A172 (cell line): ENCODE data around the gene SART1. TPM values are rescaled to one million over a fixed set of nuclear protein-coding genes. Genes with fewer than 3 reads are reported as not detected.

ENCODE experiments used
- DNase-seq: peaks from one replicate; pipeline ENCODE4 v3.0.0-alpha.2; 2015; ENCODE audit warnings: low spot score
- total RNA-seq: library from RNA; depleted of rRNA; stranded (reverse); fragments of >200 nt; shearing (Covaris generic); gene quantifications from 2 replicates; pipeline ENCODE4 v1.2.3, GENCODE V29; 2014

Gene SART1
- total RNA-seq, 1 experiment from 2014 or later = 35.8 TPM

DNA sequence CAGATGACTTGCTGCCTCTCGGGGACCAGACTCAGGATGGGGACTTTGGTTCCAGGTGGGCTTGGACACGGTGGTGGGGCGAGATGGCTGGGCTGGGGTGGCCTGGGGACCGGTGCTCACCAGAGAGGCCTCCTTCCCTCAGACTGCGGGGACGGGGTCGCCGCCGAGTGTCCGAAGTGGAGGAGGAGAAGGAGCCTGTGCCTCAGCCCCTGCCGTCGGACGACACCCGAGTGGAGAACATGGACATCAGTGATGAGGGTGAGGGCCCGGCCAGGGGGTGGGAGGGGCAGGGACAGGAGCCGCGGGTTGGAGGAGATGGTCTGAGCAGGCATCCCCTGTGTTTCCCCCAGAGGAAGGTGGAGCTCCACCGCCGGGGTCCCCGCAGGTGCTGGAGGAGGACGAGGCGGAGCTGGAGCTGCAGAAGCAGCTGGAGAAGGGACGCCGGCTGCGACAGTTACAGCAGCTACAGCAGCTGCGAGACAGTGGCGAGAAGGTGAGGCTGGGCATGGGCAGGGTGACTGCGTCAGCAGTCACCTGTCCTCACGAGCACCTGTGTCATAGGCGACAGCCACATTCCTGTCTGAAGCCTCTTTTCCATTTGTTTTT is 5.9 kb downstream of the SART1 start:
- DNase-seq = no peak

DNA sequence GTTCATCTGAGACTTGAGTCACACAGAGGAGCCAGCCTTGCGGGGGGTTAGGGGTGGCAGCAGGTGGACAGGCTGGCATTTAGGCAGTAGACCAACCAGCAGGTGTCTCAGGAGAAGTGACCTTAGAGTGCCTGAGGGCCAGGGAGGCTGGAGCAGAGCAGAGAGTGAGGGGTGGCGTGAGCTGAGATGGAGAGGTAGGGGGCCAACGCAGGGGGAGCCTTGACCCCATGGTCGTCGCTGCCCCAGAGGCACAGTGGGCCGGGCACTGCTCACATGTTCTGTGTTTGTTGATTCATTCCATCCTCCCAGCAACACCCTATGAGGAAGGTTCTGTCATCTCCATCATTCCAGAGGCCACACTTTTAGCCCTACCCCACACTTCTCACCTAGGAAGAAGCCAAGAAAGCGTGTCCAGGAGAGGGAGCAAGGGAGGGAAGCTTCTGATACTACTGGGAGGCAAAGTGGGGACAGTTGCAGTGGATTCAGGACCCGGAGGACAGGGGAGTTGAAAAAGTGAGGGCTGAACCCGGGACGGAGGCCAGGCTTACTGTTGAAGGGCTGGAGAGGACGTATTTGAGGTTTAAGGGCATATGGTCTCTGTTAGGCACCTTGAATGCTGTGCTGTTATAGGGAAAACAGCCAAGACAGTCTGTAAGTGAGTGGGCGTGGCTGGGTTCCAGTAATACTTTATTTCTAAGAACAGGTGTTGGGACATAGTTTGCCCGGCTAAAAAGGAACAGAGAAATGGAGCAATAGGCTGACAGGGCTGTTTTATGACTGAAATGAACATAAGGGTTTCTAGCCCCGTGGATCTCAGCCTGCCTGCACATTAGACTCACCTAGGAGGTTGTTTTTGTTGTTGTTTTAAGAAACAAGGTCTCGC is 7.3 kb downstream of the SART1 start:
- DNase-seq = no peak

DNA sequence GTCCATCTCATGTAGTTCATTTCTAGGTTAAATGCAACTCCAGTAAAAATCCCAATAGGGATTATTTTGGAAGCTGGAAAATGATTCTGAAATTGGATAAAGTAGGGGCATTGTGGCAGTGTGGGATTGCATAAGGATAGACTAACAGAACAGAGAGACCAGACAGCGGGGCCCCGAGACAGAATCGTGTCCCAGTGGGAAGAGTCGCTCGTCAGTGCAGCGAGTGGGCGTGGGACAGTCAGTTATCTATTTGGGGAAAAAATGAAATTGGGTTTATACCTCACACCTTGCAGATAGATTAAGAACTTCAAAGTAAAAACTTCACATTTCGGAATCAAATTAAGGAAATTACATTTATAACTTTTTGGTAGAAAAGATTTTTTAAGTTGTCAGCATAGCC is 10.6 kb downstream of the SART1 start:
- DNase-seq = no peak

DNA sequence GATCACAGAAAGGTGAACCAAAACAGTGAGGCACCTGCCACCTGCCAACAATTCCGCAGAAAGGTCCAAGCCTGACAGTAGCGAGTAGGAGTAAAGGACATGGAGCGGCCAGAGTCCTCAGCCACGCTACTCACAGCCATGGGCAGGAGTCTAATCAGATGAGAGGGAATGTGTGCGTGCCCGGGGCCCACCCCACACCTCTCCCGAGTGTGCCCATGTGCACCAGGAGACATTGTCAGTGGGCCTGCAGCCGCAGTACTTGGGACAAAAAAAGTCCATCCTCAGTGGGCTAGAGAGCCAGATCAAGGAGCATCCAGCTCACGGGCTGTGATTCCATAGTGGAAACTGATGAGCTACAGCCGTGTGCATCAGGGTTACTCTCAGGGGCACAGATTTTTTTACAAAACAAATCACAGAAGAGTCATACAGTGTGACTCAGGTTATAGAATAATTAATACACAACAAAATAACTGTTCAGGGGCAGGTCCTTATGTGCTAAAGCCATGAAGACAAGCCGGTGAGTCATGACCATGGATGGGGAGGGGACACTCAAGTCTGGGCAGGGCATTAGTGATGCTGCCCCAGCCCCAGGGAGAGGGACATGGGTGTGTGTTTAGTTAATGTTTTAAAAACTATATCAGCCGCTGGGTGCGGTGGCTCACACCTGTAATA is 12.0 kb downstream of the SART1 start:
- peak; percentile 41 for DNase-seq

DNA sequence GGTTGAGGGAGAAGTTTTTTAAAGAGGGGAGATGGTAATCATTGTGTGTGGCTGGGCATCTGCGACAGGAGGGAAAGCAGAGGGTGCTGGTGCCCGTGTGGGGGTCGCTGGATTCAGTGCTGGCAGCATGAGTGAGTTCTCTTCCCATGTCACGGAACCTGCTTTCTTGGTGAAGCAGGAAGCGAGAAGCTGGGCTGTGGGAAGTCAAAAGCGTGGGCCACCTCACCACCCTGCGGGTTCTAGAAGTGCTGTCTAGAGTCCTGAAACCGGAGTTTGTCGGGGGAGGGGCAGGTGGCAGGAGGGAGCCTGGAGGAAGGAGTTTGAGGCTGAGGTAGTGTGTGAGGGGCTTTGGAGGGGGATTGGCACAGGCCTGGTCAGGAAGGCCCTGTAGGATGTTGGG is 14.2 kb downstream of the SART1 start:
- DNase-seq = no peak

DNA sequence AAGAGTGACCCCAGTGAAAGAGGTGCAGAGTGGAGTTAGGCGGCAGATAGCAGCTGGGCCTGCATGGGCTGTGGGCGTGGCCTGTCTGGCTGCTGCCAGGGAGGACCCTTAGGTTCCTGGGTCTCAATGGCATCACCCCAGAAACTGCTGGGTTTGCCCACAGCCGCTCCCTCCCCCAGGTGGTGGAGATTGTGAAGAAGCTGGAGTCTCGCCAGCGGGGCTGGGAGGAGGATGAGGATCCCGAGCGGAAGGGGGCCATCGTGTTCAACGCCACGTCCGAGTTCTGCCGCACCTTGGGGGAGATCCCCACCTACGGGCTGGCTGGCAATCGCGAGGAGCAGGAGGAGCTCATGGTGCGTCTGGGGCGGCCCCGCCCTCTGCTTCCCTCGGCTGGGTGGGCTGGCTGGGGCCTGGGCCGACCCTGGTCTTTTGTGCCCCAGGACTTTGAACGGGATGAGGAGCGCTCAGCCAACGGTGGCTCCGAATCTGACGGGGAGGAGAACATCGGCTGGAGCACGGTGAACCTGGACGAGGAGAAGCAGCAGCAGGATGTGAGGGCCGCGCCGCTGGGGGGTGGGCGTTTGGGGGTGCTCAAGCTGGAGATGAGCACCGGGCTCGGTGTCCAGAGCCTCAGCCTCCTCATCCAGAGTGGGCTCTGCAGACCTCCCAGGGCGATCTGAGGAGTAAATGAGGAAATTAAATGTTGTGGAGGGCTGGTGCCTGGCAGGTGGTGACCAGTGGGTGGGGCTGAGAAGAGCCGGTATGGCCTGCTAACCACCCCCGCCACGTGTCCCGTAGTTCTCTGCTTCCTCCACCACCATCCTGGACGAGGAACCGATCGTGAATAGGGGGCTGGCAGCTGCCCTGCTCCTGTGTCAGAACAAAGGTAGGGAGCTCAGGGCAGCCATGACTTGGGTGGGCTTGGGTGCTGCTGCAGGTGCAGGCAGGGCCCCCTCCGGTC is 15.0 kb downstream of the SART1 start:
- DNase-seq = no peak

DNA sequence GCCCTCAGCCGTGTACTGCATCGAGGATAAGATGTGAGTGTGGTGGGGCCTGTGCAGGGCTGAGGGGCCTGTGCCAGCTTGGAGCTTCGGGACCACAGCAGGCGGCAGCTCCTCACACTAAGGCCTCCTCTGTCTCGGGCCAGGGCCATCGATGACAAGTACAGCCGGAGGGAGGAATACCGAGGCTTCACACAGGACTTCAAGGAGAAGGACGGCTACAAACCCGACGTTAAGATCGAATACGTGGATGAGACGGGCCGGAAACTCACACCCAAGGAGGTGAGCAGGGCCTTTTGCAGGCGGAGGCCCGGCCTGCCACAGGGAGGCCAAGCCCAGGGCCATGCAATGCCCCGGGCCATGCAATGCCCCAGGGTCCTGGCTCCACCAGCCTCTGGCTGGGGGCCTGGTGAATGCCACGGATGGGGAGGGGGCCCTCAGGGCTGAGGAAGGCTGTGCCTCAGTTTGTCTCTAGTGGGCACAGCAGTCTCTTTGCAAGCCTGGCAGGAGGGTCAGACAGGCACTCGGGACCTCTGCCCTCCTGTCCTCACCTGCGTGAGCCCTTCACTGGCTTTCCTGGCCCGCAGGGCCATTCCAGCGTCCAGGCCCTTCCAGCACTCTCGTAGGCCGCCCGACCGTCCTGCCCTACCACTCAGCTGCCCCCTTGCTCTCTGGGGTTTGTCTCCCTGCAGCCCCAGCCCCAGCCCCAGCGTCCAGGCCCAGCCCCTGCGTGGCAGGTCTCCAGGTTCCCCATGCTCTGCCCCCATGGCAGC is 16.3 kb downstream of the SART1 start:
- DNase-seq = no peak

DNA sequence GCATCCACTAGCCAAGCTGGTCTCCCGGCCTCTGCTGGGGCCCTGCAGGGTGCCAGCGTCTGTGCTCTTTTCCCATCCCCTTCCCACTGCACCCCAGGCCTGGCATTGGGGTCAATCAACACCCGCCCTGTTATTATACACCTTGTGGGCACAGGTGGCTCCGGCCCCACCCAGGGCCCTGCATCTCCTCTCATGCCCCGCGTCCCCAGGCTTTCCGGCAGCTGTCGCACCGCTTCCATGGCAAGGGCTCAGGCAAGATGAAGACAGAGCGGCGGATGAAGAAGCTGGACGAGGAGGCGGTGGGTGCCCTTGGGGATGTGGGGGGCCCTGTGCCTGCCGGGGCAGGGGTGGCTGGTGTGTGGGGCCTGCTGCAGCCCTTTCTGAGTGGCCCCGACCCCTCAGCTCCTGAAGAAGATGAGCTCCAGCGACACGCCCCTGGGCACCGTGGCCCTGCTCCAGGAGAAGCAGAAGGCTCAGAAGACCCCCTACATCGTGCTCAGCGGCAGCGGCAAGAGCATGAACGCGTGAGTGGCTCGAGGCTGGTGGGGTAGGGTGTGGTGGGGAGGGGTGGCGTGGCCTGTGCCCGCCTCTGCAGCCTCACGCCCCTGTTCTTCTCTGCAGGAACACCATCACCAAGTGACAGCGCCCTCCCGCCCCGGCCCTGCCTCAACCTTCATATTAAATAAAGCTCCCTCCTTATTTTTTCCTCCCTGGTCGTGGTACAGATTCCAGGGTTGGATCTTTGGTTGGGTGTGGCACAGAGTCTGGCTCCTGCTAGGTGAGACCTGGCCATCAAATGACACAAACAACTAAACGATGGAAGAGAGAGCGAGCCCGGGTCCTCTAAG is 17.1 kb downstream of the SART1 start:
- DNase-seq = no peak

DNA sequence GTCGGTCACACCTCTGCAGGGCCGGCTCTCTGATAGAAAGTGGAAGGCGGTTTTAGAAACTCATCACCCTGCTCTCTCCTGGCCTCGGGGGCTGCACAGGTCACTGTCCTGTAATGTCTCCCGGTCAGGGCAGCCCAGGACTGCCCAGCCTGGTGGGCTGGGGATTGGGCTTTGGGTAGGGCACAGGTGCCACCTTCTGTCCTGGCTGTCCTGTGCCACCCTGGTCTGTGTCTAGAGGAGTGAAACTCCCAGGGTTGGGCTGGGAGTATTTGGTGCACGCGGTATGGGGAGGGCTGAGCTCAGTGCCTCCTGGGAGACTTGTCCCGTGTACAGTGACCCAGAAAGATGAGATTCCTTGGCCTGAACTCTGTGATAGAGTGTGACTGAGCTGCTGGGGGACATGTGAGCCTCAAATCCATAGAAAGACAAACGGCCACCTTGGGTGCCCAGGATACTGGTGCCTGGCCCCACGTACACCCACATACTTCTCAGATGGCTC is 17.8 kb downstream of the SART1 start:
- no peak for DNase-seq

DNA sequence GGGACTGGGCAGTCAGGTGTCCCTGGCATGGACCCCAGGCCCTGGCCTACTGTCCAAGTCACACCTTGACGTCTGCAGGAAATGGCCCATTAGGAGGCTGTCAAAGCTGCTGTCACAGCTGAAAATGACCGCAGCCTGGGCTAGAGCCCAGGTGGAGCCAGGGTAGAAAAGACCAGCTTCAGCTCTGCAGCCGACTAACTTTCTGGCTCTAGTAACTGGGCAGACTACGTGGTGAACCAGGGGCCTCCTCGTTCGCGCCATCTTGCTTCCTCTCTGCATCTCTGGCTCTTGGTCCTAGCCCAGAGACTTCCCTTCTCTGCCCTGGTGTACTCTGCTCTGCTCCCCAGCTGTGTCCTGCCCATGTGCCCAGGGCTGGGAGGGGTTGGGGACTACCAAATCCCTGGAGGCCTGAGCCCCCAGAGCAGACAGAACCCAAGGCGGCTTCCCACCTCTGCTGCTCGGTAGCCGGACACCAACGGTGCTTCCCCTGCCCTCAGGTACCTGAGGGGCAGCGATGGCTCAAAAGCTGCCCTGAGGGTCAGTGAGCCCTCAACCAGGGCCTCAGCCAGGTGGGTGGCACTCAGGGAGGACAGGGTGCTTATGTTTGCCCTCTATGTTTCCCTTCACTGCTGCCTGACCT is 19.7 kb downstream of the SART1 start:
- no peak for DNase-seq

DNA sequence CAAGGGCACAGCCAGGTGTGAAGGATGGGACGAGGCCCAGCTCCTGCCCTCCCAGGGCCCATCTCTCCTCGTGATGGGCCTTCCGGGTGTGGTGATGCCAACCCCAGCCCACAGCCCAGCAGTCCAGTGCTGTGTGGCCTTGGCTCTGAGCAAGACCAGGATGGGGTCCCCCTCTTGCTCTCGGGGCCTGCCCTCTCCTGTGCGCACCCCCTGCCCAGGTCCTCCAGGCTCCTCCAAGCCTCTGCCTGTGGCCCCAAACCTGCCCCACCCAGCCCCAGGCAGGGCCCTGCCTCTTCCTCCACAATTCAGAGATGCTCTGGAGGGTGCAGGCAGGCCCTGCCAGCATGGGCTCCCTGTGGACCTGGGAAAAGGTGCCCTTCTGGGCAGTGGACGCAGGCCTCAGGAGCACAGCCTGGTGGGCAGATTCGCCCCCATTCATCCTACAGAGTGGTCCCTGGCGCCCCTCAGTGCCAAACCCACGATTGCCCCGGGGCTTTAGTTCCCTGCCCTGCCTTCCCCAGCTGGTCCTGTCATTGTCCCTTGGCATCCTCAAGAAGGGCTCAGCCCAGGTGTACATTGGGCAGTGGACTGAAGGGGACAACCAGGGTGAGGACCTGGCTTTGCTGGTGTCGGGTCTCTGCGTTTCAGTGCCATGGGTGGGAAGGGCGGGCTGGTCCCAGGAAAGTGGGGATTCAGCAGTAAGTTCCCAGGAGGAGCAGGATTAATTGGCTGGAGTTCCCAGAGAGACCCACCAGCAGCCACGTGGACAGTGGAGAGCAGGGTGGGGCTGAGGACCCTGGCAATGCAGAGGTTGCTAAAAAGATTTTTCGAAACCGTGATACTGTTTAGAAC is 20.7 kb downstream of the SART1 start:
- DNase-seq = no peak

DNA sequence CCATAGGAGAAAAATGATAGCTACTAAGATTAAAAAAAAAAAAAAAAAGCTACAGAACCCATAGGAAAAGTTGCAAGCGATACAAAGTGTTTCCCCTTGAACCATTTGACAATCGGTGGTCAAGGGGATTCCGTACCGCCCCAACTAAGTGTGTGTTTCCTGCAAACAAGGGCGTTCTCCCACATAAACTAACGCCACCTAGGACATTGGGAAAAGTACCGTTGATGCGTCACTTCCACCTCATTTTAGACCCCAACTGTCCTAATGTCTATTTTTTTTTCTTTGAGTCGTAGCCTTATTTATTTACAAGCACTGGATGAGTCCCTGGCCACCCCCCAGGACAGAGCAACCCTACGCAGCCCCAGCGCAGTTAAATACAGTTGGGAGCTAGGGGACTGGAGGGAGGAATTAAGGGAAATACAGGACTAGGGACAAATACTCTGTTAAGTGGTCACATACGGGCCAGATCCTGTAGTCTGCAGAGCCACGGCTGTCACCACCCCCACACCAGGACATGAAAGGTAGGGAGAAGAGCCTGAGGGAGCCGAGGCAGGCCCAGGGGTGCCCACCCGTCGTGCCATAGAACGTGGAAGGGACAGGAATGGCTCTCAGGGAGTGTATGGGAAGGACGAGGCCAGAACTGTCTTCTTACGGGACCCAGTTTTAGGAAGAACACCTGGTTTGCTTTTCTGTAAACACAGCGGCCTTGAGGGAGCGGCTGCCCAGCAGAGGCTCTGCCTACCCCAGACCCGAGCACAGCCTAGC is 21.5 kb downstream of the SART1 start:
- DNase-seq = no peak

DNA sequence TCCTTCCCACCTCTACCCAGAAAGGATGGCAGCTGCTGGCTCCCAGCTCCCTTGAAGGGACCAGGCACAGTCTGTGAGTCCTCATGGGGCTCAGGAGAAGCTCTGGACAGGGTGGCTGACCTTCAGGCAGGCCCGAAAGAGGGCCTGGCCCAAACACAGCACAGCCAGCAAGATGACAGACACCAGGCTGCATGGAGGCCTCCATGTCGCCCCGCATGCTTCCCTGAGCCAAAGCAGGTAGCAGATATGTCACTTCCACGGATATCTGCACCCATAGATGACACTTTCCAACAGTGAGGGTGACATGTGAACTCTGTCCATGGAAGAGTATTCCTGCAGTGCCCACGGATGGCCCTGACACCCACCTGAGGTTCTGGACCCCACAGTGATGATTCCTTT is 22.1 kb downstream of the SART1 start:
- DNase-seq = no peak

DNA sequence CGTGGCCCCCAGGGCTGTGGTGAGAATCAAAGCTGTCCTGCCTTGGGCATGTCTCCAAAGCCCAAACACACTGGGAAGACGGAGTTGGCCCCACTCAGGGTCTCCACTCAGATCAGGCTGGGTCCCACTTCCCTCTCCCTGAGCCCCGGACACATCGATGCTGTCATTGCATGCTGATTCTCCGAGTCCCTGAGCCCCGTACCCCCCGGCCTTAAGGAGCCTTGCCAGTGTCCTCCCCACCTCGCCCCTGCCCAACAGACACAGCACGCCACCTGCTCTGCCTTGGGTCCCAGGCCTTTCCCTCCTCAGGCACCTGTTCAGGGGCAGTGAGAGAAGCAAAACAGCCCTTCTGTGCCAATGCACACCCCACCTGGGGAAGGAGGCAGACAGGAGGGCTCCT is 25.8 kb downstream of the SART1 start:
- no peak for DNase-seq

DNA sequence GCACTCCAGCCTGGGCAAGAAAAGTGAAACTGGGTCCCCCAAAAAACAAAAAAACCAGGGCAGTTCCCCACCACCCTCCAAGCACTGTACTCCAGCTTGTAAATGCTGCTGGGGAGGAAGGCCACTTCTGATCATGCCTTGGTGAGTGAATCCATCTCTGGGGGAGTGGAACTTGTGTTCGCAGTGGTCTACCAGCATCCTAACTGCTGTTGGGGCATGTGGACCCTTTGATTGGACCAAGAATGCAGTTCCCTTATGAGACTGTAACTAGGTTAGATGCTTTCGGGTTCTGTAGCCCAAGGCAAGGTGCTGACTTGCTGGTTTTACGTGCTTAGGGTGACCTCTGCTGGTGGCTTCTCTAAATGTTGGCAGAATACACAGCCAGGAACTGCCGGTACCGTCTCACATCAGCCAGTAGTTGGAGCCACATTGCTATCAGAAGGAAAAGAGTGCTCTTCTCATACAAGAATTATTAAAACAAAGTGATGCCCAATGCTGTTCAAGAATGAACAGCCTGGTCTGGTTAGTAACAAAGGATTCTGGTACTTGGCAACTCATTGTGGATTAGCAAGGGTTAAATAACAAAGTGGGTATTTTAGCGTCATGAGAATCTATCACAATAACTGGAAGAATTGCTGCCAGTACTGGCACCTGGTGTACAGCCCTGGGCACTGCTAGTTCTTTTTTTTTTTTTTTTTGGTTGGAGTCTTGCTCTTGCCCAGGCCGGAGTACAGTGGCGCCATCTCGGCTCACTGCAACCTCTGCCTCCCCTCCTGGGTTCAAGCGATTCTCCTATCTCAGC is 27.5 kb downstream of the SART1 start:
- peak; percentile 91 for DNase-seq

DNA sequence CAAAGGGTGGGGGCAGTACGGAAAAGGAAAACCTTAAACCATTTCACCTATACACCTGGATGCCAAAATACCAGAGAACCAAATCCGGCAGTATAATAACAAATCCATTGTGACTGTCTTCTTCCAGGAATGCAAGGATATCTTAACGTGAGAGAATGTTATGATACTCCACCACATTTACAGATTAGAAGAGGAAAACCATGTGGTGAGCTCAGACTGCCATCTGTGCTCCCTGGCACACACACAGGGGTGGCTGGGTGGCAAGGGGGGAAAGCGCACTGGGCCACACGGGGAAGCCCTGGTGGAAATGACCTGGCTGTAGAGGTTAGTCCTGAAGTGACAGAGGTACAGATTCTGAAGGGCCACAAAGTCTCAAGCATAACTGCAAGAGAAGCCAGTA is 30.5 kb downstream of the SART1 start:
- DNase-seq = no peak

DNA sequence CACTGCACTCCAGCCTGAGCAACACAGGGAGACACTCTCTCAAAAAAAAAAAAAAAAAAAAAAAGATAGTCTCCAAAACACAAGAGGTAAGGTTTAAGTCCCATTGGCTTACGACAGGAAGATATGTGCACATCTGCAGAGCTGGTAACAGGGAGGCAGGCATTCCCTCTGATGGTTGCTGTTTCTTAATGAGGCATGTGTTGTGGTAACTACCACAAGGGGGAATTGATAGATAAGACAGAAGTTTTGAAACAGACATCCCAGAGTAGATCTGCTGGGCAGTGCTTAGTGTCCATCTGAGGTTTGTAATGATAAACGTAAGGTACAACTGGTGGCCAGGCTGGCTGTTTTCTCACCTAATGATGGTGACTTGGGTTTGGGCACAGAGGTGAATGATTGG is 35.8 kb downstream of the SART1 start:
- DNase-seq = no peak
